ENCODE data around the gene PHLDB2.
A peak's percentile ranks its signal among the peaks of the same experiment; 100 is the strongest.

Gene PHLDB2

DNA sequence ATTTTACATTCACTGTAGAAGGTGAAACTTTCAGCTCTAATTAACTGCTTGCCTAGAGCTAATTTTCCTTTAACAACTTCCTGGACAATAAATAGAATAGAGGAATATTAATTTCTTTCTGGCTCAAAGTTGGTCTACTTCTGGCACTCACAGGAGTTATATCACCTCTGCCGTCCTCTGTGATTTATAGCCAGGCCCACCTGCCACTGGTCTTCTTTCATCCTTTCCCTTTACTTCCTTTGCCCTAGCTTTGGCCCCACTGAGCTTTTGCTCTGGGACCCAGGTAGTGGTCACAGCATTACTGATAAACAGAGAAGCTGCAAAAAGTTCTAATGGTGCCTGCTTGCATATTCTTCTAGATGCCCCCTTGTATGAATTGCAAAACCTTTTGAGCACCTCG, 70.4 kb downstream of the PHLDB2 start:
- DNase-seq: no peak

DNA sequence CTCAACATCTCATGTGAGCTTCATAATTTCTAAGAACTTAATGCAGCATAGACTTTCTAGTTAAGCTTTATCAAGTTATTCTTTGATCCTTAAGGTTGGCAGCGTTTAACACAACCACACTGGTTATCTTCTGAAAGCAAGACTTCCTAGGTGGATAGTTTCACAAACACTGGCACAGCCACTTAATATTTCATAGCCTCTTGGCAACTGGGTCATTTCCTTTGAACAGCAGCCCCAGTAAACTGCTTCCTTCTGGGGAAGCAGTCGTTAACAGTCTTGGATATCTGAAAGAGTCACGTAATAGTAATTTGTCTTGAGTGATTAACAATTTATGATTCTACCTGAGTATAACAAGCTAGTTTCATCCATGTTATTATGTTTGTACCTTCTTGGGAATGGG, 73.9 kb downstream of the PHLDB2 start:
- DNase-seq: no peak

DNA sequence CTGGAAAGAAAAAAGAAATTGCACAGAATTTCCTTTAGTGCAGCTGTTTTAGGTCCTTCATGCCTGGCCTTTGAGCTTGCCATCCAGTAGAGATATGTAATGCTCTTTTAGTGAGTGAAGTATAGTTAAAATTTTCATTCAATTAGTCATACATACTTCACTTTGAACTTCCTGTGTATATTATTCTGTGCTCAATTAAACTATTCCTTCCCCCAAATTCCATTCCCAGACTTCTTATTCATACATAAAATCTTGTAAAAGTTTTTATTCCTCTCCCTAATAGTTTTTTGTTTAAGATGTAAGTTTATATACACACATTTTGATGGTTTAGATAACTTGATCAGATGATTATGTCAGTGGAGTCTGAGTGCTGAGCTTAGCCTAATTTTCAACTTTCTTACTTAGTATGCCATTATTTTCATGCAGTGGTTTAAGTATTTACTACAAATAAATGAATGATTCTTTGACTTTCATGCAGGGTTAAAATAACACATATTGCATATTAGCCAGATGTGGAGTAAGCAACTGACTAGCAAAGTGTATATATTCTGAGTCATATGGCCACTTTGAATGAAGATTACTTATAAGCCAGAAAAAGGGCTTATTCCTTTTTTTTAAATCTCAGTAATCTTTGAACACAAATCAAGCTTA, 77.3 kb downstream of the PHLDB2 start:
- peak; percentile 87 for DNase-seq

DNA sequence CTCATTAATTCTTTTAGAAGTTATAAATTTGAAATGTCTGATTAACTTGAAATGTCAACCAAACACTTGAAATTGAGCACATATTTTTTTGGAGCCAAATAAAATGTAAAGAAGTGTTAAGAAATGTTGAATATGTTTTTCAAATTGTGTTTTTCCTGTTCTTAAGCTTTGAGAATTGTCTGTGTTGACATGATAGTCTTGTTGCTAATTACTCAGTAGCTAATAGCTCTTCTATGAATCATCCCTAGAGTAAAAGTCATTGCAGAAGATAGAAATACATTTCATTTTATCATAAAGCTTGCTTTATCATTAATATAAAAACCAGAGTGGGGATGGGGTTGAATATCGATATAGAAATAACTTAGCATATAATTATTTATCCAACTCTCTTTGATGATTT, 77.9 kb downstream of the PHLDB2 start:
- peak; percentile 36 for DNase-seq

DNA sequence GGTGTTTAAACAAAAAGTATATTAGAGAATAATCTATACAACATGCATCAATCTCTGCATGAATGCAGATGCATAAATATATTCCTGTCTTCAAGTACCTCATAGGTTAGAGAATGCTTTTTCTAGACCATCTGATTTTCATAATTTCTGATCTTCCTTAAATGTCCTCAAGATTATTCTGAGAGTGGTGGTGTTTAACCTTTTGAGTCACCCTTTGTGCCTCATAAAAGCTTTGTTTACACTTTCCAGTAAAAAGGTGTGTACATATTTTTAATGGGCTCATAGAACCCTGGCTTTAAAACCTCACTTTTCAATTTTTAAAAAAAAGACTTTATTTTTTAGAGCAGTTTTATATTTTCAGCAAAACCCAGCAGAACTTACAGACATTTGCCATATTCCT, 78.8 kb downstream of the PHLDB2 start:
- no peak for DNase-seq

DNA sequence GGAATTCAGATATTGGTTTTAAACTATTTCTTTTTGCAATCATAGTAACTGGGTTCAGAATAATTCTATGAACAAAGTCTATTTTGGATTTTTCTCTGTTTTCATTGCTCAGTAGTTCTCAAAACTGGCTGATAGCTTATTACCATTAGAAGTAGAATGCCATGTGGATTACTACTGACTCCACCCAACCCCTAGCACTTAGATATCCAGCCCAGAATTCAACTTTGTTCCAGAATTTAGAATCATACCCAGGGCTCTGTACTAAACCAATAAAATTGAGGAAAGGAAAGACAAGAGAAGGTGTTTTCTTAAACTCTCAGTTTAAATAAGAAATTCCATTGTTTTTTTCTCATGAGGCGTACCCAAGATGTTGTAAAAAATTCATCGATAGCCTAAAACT, 80.8 kb downstream of the PHLDB2 start:
- no peak for DNase-seq

DNA sequence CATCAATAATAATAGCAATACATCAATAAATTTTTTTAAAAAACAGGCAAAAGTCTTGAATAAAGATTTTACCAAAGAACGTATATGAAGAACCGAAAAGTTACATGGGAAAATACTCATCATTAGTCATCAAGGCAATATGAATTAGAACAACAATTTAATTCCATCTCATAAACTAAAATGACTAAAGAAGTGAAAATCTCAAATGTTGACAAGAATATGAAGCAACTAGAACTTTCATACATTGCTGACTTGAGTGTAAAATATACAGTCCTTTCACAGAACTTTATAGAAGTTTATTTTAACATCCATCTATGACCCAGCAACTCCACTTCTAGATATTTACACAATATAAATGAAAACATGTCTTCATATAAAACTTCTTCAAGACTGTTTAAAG, 84.5 kb downstream of the PHLDB2 start:
- no peak for DNase-seq

DNA sequence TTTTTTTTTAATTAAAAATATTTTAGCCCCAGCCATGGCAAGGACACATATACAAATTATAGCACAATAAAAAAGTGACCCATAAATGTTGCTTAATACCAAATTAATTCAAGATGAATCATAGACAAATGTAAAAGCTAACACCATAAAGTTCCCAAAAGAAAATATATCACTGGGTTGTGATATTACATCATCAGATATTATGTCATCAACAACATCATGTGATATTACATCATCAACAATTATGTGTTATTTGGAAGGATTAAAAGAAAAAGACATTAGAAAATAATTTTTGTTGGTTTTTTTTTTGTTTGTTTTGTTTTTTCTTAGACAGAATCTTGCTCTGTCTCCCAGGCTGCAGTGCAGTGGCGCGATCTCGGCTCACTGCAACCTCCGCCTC, 85.3 kb downstream of the PHLDB2 start:
- DNase-seq: peak; percentile 36

DNA sequence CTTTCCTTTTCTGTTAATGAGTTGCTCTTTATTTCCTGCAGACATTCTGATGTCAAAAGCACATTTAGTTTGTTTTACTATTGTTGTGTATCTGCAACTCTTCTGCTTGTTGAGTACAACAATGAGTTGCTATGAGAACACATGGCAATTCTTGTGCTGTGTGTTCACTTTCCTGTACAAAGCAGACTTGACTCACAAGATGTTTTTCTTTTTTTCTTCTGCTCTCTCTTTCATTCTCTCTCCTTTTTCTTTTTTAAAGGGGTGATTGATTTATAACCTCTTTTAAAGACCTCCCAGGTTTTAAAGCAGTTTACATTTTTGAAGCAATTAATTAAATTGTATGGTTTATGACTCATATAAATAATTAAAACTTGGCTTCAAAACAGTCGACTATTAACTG, 88.2 kb downstream of the PHLDB2 start:
- DNase-seq: no peak

DNA sequence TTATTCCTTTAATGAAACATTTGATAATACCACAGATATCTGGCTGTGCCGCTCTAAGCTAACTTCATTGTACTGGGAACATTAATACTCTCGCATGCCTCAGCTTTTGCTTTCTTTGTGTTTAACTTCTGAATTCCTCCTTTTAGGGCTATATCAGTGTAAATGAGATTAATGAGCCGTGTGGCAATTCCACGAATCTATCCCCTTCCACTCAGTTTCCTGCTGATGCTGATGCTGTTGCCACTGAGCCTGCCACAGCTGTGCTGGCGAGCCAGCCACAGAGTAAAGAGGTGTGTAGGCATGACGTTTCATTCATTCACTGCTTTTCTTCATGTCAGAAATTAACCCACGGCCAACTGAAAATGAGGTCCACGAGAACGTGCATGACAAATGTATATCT, 89.7 kb downstream of the PHLDB2 start:
- DNase-seq: no peak

DNA sequence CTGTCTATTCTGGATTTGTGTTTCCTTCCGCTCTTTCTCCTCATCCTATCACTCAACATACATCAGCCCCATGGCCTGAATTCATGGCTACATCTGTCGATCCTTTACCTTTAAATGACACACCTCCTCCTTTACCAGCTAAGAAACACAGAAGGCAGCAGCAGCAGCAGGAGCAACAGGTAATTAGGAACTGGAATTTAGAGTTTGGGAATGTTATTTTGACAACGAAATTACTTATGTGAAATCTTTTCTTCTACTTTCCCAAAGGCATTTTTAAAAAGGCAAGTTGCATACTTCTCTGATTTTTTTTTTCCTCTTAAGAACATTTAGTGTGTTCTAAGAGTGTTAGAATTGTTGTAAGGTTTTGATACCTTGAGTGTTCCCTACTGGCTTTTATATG, 90.6 kb downstream of the PHLDB2 start:
- DNase-seq: no peak

DNA sequence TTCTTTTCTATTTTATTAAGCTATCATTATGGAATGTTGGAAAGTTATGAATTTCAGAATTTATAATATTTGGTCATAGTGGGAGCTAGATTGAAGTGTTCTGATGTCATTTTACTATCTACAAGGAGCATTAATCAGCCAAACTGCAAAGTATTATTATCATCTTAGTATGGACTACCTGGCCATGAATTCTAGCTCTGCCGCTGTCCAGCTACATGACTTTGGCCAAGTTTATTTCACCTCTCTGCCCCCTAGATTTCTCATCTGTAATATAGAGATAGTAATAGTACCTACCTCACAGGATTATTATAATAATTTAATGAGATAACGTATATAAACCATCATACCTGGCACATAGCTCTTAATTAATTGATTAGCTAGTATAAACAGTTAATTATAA, 92.0 kb downstream of the PHLDB2 start:
- no peak for DNase-seq

DNA sequence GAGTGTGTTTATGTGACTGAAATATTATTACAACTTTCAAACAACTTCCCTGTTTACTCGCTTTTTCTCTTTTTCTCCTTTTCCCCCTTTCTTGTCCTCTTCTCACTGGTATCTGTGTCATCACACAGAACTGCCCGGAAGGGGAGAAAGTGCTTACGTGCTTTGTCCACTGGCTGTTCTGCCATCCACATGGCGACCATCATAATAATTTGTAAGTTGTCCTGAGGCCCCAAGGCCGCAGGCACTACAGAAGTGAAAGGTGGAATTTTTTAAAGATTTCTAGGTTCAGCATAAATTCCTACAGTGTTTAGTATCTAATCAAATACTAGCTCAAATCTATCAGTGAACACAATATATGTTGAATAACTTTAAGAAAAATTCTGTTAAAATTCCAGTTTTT, 93.0 kb downstream of the PHLDB2 start:
- DNase-seq: no peak

DNA sequence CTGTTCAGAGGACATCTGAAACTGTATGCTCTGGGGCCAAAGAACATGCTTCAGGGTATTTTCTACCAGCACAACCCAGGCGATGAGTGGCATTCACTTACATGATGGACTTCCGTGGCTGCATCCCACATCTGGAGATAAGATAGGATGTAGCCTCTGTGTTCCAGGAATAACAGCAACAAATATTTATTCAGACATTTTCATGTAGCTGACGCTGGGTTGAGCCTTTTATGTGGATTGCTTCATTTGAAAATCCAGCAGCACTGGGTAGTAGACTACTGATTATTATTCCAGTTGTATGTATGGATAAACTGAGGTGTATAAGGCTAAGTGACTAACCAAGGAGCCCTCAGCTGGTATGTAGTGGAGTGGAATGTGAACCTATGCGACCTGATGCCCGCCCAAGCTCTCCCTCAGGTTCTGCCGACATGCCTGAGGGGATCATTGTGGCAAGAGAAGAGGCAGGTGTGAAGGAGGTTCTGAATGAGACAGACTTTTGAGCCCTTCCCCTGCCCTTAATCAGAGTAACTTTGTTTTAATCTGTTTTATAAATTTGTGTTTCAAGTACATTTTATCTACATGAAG, 93.9 kb downstream of the PHLDB2 start:
- no peak for DNase-seq

DNA sequence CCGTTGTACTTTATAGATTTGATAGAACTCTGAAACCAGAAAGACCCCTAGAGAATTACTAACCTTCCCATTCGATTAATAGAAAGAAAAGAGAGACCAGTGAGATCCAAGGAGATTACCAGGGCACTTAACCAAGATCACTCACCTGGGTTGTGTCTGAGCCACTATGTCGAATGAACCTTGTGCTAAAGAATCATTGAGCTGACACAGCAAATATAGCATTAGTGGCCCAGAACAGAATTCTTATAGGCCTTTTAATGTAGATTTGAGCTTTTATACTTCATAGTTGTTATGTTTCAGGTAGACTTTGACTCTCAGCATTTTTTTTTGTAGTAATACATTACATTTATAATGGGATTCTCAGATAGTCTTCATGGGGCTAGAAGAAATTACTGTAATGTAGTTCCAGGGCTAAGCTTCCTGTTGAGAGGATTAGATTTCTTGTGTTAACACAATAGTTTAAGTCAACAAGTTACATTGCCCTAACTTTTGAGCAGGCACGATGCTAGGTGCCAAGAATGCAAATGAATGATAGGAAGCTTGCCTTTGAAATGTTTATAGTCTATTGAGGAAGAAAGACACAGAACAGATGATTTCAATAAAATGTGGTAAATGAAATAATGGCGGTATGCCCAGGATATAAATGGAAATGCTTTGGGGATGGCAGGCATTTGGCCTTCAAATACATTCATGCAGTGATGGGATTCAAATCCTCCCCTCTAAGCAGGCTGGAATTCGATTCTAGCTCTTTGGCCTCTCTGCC, 95.3 kb downstream of the PHLDB2 start:
- peak; percentile 23 for DNase-seq

DNA sequence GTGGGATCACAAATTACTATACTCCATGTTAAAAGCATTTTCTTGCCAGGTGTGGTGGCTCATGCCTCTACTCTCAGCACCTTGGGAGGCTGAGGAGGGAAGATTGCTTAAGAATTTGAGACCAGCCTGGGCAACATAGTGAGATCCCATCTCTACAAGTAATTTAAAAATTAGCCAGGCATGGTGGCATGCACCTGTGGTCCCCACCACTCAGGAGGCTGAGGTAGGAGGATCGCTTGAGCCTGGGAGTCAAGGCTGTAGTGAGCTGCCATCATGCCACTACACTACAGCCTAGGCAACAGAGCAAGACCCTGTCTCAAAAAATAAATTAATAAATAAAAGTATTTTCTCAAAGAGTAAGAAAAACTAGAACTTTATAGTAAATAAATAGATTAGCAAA, 96.8 kb downstream of the PHLDB2 start:
- DNase-seq: no peak

DNA sequence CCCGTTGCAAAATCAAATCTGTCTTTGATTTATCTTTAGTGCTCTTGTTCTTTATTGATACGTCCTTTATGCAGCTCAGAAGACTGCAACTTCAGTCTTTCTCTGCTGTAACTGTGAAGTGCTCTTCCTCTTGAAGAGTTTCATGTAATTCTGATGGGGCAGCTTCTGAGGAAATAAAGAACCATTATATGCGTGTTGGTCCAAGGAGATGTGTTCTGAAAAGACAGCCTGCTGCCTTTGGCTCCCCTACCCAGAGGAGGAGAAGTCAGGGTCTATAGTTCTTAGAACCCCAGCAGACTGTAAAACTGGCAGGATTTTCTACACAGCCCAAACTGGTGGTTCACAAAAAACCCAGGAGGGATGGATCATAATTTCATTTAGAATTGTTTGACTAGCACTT, 97.4 kb downstream of the PHLDB2 start:
- DNase-seq: no peak

DNA sequence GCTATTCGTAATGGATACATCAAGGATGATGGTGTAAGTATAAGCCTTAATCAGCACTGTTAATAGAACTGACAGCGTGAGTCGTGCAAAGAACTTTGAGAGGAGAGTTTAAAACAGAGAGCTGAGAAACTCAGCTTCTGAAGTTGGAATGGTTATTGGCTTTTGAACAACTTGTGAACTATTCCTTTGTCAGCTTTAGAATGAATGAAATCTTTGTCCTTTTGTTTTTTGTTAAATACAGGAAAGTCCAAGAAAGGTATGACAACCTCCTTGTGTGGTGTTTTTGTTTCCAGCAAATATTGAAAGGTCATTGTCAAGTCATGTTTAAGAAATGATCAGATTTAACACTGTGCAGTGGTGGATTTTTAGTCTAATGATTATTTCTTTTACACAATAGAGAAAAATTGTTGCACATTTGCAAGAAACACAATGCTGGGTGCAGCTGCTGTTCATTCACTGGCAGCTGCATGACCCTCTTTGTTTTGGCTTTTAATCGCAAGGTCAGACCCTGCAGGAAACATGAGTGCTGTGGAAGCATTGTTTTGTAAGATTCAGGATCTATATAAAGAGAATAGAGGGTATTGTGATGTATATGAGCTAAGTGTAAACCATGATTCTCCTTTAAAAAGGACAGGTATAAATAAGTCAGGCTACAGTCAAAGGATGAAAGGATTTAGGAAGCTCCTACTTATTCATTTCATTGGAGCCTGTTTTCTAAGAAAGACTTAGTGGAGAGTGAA, 98.1 kb downstream of the PHLDB2 start:
- DNase-seq: no peak

DNA sequence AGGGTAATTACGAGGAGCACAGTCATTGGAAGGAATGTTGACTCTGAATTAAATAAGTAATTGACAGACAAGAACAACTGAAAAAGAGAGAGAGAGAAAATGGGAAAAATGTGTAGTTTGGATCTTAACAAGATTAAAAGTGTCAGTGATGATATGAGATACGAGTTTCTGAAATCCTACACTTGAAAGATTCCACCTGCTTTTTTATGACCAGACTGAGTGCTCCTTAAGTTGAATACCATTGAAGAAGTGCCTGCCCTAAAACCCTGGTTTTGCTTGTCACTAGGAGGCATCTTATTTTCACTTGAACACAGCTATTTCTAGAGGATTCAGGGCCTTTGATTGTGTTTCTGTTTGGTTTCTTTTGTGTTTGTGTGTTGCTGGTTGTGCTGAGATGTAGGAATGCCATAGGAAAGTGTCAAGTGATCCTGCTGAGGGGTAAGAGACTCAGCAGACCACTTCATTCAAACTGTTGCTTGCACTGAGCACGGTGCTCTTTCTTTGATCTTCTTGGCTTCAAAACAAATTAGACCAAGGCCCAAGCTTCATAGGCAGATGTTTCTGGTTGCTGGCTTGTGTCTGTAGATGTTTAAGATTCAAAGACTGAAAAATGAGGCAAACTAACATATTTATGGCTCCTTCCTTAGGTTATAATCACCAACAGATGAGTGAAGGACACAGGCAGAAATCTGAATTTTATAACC, 102.5 kb downstream of the PHLDB2 start:
- no peak for DNase-seq

DNA sequence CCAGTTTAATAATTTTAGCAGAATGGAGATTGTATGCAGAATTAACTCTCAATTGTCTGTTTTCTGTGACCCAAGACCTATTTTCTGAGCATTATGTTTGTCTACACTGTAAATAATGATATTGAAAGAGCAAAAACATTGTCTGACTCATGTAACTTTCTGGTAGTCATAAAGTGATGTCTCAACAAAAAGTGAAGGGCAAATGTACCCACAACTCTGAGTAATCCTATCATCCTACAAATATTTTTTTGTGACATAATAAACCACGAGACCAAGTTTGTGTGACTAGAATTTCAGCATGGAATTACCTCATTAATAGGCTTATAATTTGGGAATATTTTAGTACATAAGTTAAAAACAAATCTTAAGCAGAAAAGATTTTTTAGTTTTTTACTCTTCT, 104.4 kb downstream of the PHLDB2 start:
- peak; percentile 80 for DNase-seq

DNA sequence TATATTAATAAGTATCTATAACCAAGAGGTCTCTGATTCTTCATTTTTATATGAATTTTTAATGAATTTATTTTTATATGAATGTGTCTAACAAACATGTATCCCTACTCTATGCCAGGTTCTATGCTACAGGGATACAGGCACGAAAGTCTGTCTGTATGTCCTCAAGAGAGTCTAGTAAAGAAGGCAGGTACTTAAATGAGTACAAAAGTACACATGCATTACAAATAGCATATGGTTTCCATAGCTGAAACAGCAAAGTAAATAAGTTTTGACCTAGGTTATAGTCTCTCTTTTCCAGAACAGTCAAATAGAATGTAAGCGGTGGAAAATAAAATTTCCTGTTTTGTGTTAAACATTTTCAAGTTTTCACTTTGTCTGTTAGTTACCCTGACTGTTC, 106.4 kb downstream of the PHLDB2 start:
- no peak for DNase-seq

DNA sequence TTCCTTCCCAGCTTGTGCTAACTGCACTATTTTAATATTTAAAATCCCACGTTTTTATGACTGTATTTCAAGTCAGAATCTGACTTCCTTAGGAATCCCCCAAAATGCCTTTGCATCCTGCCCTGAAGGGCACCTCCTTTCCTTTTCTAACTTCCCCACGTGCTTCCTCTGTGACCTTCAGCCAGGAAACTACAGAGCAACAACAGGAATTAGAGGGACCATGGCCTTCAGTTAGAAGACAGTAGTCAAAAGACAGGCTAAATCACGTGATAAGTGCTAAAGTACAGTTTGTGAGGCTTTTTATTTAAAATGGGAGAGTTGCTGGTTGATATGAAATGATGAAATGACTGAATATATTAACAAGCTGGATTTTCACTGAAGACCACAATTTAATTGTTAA, 108.0 kb downstream of the PHLDB2 start:
- DNase-seq: no peak

DNA sequence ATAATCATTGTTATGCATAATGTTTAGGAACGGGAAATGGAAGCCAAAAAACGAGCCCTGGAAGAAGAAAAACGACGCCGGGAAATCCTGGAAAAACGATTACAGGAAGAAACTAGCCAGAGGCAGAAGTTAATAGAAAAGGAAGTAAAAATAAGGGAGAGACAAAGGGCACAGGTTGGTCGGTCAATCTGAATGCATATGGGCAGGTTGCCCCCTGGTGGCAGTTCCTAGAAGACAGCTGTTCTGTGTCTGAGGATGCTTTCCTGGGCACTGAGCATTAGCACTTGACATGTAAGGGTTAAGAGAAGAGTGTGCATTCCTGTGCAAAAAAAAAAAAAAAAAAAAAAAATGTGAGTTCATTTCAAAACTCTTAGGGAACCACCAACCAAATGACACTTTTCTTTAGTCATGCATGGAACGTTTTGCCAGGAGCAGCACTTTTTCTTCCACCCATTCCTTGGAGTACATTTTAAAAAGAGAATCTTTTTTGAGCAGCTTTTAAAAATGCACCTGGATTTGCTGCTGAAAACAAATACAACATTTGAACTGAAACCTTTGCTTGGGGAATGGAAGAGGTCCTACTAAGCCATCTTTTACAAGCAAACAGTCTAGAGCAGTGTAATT, 108.7 kb downstream of the PHLDB2 start:
- peak; percentile 83 for DNase-seq

All from EL (cell line).